Loucy (cell line): ENCODE data around the gene KRTAP24-1.

ENCODE experiments used
- H2AFZ ChIP-seq: fragments of 200-600 bp; sonication (generic); 2 replicates; pipeline ENCODE4 v1.6.0; 2016; ENCODE audit warnings: antibody characterized with exemption, mild to moderate bottlenecking, low read length, moderate library complexity
- H3F3A ChIP-seq: fragments of 200-600 bp; 2 replicates; pipeline ENCODE4 v1.6.0; 2016; ENCODE audit warnings: antibody characterized with exemption, low read depth, mild to moderate bottlenecking
- H3K27me3 ChIP-seq: fragments of 200-600 bp; sonication (generic); 2 replicates; pipeline ENCODE4 v1.6.1; 2014; ENCODE audit warnings: low read length, mild to moderate bottlenecking; ENCODE audit not compliant: insufficient read depth, poor library complexity, severe bottlenecking
- H3K36me3 ChIP-seq: fragments of 200-600 bp; sonication (generic); 2 replicates; pipeline ENCODE4 v1.6.1; 2016; ENCODE audit warnings: low read length; ENCODE audit not compliant: insufficient read depth
- H3K4me1 ChIP-seq: fragments of 200-600 bp; sonication (generic); 2 replicates; pipeline ENCODE4 v1.5.1; 2014; ENCODE audit warnings: low read length, mild to moderate bottlenecking; ENCODE audit not compliant: insufficient read depth, poor library complexity, severe bottlenecking
- H3K4me2 ChIP-seq: fragments of 200-600 bp; sonication (generic); 2 replicates; pipeline ENCODE4 v1.6.0; 2014; ENCODE audit warnings: antibody characterized with exemption, low read length, low read depth, mild to moderate bottlenecking; ENCODE audit not compliant: poor library complexity, severe bottlenecking
- H3K4me3 ChIP-seq: fragments of 200-600 bp; sonication (generic); 2 replicates; pipeline ENCODE4 v1.5.1; 2014; ENCODE audit warnings: low read length, mild to moderate bottlenecking, mixed read lengths; ENCODE audit not compliant: poor library complexity, severe bottlenecking
- H3K79me2 ChIP-seq: fragments of 200-600 bp; sonication (generic); 2 replicates; pipeline ENCODE4 v1.6.1; 2014; ENCODE audit warnings: low read length; ENCODE audit not compliant: insufficient read depth
- H3K9ac ChIP-seq: fragments of 200-600 bp; sonication (generic); 2 replicates; pipeline ENCODE4 v1.6.0; 2014; ENCODE audit warnings: mild to moderate bottlenecking, low read depth, low read length, moderate library complexity; ENCODE audit not compliant: poor library complexity, severe bottlenecking
- H3K9me2 ChIP-seq: fragments of 200-600 bp; sonication (generic); replicated peaks from 2 replicates; pipeline ENCODE4 v1.6.1; 2016; ENCODE audit warnings: low read depth, low read length, mixed read lengths
- H3K9me3 ChIP-seq: fragments of 200-600 bp; sonication (generic); 2 replicates; pipeline ENCODE4 v1.6.1; 2014; ENCODE audit warnings: mild to moderate bottlenecking, antibody characterized with exemption, low read length, low read depth; ENCODE audit not compliant: insufficient read depth
- H4K20me1 ChIP-seq: fragments of 200-600 bp; sonication (generic); 2 replicates; pipeline ENCODE4 v1.6.0; 2014; ENCODE audit warnings: antibody characterized with exemption, low read length, mild to moderate bottlenecking; ENCODE audit not compliant: insufficient read depth, poor library complexity, severe bottlenecking
- EZH2phosphoT487 ChIP-seq: fragments of 200-600 bp; IDR thresholded peaks from 2 replicates; pipeline ENCODE4 v1.6.1; 2018; ENCODE audit warnings: antibody characterized with exemption, mild to moderate bottlenecking, moderate library complexity, borderline replicate concordance
- TF ChIP-seq, protein P1 (sequence below): fragments of 200-600 bp; sonication (generic); conservative IDR thresholded peaks from 2 replicates; pipeline ENCODE4 v1.5.1; 2014; ENCODE audit warnings: mild to moderate bottlenecking, antibody characterized with exemption, low read length

KRTAP24-1 gene

DNA sequence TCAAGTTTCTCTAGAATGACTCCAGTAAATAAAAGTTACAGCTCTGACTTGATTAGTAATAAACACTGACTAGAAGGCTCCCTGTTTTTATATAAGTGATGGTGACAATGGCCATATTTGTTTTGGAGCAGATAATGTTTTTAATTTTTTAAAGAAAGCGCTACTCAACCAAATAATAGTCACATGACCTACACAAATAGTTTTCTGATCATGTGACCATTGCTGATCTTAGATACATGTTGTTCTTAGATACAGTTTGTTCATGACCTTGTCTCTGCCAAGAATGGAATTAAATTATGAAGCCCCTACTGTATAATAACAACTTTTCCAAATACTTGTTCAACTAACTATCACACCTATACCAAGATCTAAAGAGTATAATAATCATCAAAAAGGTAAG lies 44.6 kb downstream of the KRTAP24-1 start:
- Histone ChIP-seq H3F3A (no peaks in the 10 kb centered on the region), H3K4me3 (no peak overlapping the region), H3K9me2 (no peaks in the 10 kb centered on the region), H3K36me3 (no peaks in the 10 kb centered on the region), H3K4me1 (no peaks in the 10 kb centered on the region), H4K20me1 (no peaks in the 10 kb centered on the region), H3K9ac (no peak overlapping the region), H3K79me2 (no peaks in the 10 kb centered on the region), H3K4me2 (no peak overlapping the region), H3K27me3 (no peaks in the 10 kb centered on the region), H2AFZ (no peak overlapping the region), H3K9me3 (no peaks in the 10 kb centered on the region; the same call in 1 of the 2 replicates)
- TF ChIP-seq, protein P1, sequence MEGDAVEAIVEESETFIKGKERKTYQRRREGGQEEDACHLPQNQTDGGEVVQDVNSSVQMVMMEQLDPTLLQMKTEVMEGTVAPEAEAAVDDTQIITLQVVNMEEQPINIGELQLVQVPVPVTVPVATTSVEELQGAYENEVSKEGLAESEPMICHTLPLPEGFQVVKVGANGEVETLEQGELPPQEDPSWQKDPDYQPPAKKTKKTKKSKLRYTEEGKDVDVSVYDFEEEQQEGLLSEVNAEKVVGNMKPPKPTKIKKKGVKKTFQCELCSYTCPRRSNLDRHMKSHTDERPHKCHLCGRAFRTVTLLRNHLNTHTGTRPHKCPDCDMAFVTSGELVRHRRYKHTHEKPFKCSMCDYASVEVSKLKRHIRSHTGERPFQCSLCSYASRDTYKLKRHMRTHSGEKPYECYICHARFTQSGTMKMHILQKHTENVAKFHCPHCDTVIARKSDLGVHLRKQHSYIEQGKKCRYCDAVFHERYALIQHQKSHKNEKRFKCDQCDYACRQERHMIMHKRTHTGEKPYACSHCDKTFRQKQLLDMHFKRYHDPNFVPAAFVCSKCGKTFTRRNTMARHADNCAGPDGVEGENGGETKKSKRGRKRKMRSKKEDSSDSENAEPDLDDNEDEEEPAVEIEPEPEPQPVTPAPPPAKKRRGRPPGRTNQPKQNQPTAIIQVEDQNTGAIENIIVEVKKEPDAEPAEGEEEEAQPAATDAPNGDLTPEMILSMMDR: no peak
- no peak for TF ChIP-seq EZH2phosphoT487

DNA sequence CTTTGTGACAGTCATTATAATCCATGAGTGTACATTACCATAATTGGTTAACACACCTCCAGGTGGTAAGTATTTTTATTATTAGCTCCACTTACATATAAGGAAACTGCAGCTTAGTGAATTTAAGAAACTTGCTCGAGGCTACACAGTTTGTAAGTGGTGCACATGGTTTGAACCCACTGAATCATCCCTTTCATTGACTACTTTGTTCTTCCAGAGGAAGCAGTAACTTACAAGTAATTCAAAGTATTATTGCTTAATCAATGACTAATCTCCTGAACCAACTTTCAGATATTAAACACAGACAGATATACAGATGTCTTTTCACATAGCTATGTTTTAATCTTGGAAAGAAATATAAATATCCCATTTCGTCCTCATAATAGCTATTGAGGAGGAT lies 48.1 kb downstream of the KRTAP24-1 start:
- no peaks in the 10 kb centered on the region for H4K20me1 ChIP-seq
- no peak for TF ChIP-seq EZH2phosphoT487
- TF ChIP-seq, protein P1: no peak
- no peak overlapping the region for H3K9ac ChIP-seq
- no peaks in the 10 kb centered on the region for H3K79me2 ChIP-seq
- H2AFZ ChIP-seq: no peak overlapping the region
- no peak overlapping the region for H3K4me3 ChIP-seq
- no peaks in the 10 kb centered on the region for H3K36me3 ChIP-seq
- H3K27me3 ChIP-seq: no peaks in the 10 kb centered on the region
- peaks cover 8% of the 10 kb centered on the region; the same call in 1 of the 2 replicates for H3K9me3 ChIP-seq
- no peaks in the 10 kb centered on the region for H3K4me1 ChIP-seq
- H3K9me2 ChIP-seq: no peaks in the 10 kb centered on the region
- no peak overlapping the region for H3K4me2 ChIP-seq
- H3F3A ChIP-seq: no peaks in the 10 kb centered on the region

DNA sequence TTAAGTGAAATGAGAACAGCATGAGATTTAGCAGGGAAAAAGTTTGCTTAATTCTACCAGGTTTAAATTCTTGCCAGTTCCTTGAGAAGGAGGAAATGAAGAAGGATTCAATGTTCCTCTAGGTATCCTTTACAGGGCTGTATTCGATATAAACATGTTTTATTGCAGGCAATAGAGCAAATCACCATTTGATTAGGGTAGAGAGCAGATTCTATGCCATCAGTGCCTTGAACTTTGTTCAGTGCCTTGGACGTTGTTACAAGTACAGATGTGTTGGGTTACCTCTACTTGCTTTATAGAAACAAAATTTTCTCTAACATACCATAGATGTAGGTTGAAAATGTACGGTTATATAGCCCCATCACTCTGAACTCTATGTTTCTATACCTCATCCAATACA lies 48.7 kb downstream of the KRTAP24-1 start:
- Histone ChIP-seq H3K36me3 (no peaks in the 10 kb centered on the region), H2AFZ (no peak overlapping the region), H3K4me1 (no peaks in the 10 kb centered on the region), H3K79me2 (no peaks in the 10 kb centered on the region), H3K9me3 (peaks cover 8% of the 10 kb centered on the region; the same call in 1 of the 2 replicates), H3F3A (no peaks in the 10 kb centered on the region), H3K27me3 (no peaks in the 10 kb centered on the region), H4K20me1 (no peaks in the 10 kb centered on the region), H3K9ac (no peak overlapping the region), H3K9me2 (no peaks in the 10 kb centered on the region), H3K4me3 (no peak overlapping the region), H3K4me2 (no peak overlapping the region)
- TF ChIP-seq, protein P1: no peak
- TF ChIP-seq EZH2phosphoT487: no peak
